ENCODE data around the gene ACVR2B.

ACVR2B gene

DNA sequence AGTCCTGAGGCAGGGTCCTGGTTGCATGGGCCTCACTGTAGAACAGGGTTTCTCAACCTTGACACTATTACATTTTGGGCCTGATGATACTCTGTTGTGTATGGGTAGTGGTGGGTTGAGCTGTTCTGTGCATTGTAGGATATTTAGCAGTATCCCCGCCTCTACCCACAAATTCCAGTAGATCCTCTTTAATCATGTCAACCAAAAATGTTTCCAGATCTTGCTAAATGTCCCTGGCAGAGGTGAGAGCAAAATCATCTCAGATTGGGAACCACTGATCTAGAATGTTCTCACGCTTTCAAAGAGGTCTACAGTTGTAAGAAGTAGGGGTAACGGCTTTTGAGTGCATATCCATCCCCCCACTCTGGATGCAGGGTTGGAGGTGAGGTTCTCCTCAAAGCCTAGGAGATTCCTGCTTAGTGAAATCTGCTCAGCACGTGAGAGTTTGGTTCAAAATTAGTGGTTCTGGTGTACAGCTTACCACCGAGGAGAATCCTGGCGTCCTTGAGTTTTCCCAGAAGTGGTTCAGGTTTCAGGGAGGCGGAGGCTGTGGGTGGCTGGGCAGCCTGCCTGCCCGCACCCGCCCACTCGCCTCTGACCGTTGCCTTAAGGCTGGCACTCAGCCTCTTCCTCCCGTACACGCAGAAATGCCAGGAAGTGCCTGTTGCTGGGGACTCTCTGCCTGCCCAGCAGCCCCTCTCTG, 5.3 kb downstream of the ACVR2B start:
- DNase-seq (ENCODE audit: low spot score): peak; percentile 66

DNA sequence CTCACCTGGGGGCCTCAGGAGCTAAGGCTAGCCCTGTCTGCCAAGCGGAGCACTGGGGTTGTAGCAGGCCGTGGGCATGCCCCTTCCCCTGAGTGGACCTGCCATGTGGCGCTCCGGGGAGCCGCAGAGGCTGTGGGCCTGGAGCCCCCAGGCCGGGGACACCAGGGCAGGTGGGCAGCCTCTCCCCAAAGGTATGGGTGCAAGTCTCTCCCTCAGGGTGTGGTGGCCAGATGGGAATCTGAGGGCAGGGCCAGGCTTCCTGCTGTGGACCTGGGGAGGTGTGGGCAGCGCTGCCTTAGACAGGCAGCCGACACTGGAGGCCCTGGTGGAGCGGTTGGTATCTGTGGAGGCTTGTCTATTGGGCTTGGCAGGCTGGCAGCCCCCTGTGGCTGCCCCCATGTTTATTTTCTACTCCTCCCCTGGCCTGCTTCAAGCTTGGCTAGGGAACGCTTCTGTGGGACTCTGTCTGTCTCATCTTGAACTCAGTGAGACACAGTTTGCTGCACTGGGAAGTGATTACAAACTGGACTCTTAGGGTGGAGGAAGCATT, 5.9 kb downstream of the ACVR2B start:
- peak; percentile 9 for DNase-seq (ENCODE audit: low spot score)

DNA sequence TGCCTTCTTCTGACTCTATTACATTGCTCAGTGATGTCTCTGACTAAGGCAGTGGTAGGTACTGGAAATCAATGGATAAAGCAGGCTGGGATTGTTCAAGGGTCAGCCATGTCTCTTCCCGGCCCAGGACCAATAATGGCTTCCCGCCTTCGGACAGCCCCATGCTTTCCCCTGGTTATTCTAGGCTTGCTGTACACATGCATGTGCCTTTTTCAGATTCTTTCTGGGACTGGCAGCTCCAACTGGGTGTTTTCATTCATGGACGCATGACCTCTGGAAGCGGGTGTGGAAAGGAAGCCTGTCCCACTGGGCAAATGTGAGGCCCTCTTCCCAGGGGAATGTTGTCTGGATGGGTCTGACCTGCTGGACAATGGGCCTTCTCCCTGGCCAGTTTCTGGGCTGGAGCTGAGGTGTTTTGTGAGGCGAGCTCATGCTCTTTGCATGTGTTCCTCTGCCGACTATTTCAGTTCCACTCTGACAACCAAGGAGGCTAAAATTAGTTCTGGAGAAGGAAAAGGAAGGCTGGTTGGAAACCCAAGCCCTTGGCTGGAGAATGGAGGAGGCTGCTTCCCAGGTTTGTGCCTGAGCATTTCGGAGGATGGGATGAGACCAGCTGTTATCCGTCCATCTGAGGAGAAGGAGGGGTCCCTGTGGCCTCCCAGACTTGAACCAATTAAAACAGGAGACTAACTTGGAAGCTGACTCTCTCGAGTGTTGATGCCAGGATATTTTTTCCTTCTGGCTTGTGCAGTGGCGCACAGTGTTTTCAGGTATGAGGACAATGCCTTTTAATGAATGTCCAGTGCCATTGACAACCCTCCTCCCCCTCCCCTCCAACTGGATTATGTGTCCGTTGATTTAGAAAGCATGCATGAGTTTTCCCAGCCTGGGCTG, 6.9 kb downstream of the ACVR2B start:
- DNase-seq (ENCODE audit: low spot score): no peak

DNA sequence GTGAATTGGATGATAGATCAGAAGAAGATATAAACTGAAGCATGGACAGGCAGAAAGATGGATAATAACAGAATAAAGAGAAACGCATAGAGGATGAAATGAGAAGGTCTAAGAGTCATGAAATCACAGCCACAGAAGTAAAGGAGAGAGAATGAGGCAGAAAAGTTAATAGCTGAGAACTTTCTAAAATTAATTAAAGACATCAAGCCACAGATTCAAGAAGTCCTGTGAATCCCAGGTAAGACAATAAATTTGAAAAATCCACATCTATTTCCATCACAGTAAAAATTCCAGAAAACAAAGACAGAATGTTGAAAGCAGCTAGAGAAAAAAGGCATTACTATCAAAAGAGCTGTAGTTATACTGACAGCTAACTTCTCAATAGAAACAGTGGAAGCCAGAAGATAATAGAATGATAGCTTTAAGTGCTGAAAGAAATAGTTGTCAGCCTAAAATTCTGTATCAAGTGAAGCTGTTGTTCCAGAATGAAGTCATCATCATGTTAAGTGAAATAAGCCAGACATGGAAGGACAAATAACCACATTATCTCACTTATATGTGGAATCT, 12.0 kb downstream of the ACVR2B start:
- DNase-seq (ENCODE audit: low spot score): no peak

DNA sequence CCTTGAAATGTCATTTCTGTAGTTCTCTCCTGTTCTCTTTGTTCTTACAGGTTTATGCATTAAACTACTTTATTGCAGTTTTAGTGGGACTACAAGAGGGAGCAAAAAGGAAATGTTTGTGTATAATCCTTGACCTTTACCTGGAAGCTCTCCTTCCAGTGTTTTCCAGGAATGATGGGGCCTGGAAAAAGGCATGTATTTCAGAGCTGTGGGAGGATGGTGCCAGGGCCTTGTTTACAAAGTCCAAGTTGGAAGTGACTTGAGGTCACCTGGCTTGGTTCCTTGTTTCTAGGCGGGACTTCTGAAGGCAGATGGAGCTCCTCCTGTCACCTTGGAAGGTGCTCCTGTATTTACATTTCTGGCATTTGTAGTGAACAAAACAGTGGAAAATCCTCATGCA, 15.1 kb downstream of the ACVR2B start:
- no peak for DNase-seq (ENCODE audit: low spot score)

DNA sequence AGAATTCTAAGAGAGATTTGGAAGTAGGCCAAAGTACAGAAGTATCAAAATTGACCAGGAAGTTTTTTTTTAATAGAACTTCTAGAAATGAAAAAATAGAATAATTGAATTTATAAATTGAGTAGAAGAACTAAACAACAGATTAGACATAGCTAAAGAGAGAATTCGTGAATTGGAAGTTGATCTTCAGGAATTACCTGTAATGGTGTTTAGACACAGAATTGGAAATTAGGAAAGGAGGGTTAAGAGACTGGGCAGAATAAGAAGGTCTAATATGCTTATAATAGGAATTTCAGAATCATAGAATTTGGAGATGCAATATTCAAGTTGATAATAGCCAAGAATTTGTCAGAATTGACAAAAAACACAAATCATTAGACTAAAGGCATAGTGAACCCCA, 16.2 kb downstream of the ACVR2B start:
- no peak for DNase-seq (ENCODE audit: low spot score)

DNA sequence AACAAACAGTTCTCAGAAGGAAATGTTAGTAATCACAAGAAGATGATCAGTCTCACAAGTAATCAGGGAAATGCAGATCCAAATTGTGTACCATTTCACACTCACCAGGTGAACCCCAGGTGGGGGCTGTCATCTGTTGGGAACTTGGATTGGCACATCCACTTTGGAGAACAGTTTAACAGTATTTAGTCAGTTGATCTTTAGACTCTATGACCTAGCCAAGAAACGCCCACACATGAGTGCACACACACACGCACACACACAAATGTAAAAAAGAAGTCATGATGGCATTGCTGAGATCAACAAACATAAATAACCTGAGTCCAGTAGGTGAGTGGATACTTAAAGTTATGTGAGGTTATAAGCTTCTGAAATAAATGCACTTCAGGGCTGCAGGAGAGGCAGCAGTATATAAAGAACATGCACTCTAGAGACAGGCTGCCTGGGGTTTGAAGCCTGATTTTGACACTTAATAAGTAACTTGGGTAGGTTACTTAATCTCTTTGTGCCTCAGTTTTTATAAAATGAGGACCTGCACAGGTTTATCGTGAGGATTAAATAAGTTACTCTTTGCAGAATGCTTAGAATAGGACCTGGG, 17.7 kb downstream of the ACVR2B start:
- no peak for DNase-seq (ENCODE audit: low spot score)

DNA sequence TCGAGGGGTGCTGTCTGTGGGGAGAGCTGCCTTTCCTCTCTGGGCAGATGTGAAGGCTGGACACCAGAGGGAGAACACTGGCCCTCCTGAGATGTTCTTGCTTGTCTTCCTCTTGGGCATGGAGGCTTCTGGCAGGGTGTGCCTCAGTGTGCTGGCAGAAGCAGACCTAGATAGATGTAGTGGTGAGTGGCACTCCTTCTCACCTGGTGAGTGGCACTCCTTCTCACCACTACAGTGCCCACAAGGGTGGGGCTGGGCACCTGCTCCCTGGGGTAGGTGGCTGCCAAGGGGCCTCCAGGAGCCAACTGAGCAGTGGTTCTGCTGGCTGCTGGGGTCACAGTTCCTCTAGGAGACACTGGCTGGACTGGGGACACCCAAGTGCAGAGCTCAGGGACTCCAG, 18.7 kb downstream of the ACVR2B start:
- no peak for DNase-seq (ENCODE audit: low spot score)

DNA sequence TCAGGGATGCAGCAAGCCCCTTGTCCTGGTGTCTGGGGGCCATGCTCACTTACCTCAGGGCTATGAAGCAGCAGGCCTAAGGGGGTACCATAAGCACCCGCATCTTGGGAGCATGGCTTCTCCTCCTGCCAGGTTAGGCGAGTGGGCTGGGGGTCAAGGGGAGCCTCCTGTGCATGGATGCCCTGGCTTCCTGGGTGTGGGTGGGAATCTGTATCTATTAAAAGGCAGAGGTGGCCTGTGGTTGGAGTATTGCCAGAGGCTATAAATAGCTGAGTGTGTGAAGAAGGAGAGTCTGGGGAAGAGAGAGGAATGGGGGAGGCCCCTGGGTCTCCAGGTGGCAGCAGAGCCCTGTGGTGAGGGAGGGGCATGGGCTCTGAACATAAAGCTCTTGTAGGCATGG, 19.5 kb downstream of the ACVR2B start:
- DNase-seq (ENCODE audit: low spot score): no peak

DNA sequence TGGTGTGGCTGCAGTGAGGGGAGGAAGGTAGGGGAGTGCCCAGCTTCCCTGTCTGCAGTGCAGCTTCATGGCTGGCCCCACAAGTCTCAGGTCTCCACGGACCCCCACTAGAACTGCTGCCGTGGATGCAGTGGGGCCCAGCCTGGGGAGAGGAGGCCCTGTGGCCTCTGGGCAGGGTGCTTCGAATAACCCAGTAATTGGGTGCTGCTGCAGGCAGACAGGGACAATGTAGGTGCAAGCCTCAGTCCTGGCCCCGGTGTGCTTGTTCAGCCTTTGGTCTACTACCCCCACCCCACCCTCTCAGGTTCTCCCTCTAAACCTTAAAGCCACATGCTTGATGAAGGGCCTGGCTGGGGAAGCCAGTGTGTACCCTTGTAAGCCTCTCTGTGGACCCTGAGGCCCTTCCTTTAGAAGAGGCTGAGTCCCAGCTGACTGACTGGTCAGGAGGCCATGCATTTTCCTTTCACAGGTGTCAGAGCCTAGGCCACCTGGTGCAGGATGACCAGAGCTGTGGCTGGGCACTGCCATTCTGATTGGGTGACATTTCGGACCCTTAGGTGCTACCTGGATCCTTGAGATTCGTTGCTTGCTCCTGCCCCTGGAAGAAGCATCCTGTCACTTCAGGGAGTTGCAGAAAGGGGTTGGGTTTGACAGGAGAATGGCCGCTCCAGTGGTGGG, 21.4 kb downstream of the ACVR2B start:
- DNase-seq (ENCODE audit: low spot score): no peak

DNA sequence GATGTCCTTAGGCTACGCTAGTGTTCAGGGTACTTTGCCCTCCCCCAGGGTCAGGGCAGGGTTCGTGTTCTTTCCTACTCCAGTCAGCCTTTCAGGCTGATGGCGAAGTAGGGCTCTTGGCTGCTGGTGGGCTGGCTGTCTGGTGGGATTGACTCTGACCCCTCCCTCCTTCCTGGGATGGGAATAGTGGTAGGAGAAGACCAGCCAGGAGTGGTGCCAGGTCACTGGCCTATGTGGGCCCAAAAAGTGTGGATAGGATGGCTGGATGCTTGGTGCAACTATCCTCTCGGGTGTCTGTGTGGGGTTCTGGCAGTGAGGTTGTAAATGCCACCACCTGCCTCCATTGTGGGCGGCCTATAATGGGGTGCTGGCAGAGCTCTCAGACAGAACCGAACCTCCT, 22.0 kb downstream of the ACVR2B start:
- DNase-seq (ENCODE audit: low spot score): no peak

DNA sequence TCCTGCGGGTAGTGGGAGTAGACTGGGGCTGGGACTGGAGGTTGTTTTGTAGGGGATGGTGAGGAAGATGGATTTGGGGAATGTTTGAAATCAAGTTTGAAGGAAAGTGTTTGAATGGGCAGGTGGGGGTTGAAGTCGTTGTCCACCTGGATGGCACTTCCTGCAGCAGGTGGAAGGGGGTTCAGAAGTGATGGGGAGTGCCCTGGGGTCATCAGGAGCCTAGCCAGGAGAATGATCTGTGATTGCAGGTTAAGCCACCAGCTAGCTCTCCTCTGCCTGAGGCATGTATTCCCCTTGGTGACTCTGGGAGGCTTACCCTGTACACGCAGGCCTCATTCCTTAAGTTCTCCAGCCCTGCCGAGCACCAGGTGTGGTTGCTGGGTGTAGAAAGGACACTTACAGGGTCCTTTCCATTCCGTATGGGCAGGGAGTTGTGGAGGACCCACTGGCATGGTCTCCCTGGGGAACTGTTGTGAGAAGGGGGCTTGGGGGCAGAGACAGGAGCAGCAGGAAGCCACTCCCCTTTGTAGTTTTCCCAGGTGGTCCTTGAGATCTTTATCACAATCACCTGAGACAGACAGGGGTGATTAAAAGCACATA, 22.6 kb downstream of the ACVR2B start:
- no peak for DNase-seq (ENCODE audit: low spot score)

DNA sequence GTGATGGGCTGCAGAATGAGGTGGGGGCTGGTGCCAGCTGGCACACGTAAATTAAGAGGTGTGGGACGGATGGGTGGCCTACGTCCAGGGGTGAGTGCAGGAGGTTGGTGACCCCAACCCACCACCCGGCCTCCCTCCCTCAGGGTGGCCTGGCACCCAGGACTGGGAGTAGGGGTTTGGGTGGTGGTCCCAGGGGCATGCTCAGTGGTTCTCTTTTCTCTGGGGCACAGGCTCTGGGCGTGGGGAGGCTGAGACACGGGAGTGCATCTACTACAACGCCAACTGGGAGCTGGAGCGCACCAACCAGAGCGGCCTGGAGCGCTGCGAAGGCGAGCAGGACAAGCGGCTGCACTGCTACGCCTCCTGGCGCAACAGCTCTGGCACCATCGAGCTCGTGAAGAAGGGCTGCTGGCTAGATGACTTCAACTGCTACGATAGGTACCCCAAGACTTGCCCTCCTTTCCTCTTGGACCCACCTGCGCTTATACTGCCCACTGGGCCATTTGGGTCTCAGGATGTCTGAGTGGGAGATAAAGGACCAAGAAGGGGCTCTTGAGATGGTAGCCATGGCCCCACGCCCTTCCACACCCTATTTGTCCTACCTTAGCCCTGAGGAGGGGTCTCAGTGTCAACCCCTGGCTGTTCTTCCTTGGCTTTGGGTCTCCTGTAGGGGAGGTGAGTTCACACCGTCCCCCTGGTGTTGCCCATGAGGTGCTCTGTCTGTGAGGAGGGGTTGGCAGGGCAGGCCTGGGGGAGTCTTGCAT, 23.5 kb downstream of the ACVR2B start:
- no peak for DNase-seq (ENCODE audit: low spot score)

DNA sequence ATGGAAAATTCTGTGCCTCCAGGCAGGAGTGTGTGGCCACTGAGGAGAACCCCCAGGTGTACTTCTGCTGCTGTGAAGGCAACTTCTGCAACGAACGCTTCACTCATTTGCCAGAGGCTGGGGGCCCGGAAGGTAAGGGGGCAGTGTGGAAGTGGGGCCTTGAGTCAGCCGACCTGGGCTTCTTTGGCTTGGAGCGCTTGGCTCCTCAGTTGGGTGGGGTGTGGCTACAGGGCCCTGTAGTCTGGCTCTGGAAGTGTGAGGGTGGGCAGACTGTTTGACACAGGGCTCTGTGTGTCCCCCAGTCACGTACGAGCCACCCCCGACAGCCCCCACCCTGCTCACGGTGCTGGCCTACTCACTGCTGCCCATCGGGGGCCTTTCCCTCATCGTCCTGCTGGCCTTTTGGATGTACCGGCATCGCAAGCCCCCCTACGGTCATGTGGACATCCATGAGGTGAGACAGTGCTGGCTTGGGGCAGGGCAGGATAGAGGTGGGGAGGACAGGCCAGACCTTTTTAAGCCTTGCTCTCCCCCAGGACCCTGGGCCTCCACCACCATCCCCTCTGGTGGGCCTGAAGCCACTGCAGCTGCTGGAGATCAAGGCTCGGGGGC, 24.3 kb downstream of the ACVR2B start:
- no peak for DNase-seq (ENCODE audit: low spot score)

DNA sequence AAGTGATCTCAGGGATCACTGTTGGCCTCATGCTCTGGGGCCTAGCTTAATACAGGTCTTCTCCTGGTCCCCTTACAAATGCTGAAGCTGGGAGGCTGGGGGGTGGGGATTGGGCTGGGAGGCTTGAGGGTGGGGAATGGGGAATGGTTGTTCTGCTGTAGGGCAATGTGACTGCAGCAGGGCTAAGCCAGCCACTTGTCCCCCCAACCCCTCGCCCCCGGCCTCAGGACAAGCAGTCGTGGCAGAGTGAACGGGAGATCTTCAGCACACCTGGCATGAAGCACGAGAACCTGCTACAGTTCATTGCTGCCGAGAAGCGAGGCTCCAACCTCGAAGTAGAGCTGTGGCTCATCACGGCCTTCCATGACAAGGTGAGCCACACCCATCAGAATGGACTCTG, 25.2 kb downstream of the ACVR2B start:
- no peak for DNase-seq (ENCODE audit: low spot score)

DNA sequence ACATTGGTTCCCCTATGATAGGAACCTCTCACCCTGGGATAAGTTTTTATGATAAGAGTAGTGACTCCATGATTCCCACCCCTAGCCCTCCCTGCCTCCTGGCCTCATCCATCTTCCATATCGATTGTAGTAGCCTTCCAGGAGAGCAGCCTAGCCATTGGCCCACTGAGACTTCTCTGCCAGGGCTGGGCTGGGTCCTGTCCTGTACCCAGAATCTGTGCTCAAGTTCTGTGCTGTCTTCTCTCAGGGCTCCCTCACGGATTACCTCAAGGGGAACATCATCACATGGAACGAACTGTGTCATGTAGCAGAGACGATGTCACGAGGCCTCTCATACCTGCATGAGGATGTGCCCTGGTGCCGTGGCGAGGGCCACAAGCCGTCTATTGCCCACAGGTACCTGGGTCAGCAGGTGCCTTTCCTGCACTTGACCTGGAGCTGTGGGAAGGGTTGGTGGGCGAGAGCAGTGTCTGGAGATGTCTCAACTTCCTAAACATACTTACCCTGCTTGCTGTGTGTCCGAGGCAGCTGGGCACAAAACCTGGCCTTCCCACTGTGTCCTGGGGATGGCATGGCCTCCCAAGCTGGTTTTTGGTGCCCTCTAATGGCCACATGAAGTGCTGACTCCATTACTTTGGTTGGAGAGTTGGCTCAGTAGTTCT, 25.9 kb downstream of the ACVR2B start:
- DNase-seq (ENCODE audit: low spot score): peak; percentile 91

DNA sequence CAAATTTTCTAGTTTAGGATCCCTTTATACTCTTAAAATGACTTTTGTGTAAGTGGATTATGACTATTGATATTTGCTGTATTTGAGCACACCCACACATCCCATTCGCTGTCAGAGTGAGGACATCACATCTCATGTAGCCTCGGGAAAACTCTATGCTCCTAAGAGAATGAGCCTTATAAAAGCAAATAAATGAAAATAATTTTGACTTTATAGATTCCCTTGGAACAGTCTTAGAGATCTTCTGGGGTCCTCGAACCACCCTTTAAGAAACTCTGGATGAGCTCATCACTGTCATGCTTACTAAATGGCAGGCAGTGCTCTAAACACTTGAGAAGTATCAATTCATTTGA, 26.4 kb downstream of the ACVR2B start:
- no peak for DNase-seq (ENCODE audit: low spot score)

DNA sequence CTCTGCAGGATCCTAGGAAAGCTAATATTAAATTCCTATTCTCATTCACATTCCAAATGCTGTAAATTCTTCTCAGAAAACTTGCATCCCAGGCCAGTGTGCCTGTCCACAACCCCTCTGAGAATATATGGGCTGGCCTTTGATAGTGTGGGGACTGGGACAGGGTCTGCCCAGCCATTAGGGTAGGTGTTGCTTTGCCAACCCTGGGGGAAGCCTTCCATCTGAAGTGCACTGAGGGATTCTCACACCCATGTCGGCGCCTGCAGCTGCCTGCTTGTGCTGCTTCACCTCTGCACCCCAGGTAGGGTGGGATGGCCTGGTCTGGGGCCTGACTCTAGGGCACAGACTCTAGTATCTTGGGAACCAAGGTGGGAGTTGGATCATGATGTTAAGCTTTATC, 27.2 kb downstream of the ACVR2B start:
- DNase-seq (ENCODE audit: low spot score): no peak

DNA sequence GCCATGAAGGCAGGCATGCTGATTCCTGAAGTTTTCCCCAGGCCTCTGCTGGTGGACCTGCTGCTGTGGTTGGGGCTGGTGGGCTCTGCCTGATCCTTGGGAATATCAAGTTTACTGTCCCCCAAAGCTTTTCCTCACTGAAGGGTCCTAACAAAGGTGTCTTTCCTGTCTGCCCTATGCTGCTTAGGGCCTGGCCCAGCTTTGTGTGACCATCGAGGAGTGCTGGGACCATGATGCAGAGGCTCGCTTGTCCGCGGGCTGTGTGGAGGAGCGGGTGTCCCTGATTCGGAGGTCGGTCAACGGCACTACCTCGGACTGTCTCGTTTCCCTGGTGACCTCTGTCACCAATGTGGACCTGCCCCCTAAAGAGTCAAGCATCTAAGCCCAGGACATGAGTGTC, 29.3 kb downstream of the ACVR2B start:
- no peak for DNase-seq (ENCODE audit: low spot score)

DNA sequence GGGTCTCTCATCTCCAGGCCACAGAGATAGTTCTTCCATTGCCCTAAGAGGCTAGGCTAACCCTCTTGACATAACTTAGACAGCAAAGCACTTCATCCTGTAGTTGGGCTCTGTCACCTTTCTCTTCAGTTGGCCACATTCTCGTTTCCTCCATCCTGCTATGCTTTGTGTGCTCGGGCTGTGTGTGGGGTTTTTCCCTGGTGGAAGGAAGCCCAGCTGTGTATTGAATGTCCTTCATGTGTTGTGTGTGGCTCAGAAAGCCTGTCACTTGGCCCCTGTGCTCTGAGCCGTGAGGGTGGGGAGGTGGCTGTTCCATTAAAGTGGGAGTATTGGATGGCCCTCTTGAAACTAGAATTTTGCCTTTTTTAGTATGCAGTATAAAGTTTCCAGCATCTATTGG, 33.6 kb downstream of the ACVR2B start:
- DNase-seq (ENCODE audit: low spot score): no peak
